GM06990 (cell line): ENCODE results near the gene DCPS.
"Not testable (repeated sequence)": the region's sequence is repeated elsewhere in the genome, so short reads cannot be mapped to it uniquely, and the experiment has no call there.

ENCODE experiments used
- DNase-seq: peaks from one replicate; pipeline ENCODE4 v3.0.0-alpha.2; 2011; ENCODE audit not compliant: insufficient read length; ENCODE audit errors: extremely low read depth
- H3K27me3 ChIP-seq: replicated peaks from 2 replicates; pipeline ENCODE4 v1.6.0; 2011; ENCODE audit warnings: low read length; ENCODE audit not compliant: control insufficient read depth, insufficient read depth
- H3K36me3 ChIP-seq: 2 replicates; pipeline ENCODE4 v1.5.1; 2011; ENCODE audit warnings: low read length; ENCODE audit not compliant: control insufficient read depth, insufficient read depth
- H3K4me3 ChIP-seq: replicated peaks from 2 replicates; pipeline ENCODE4 v1.5.1; 2011; ENCODE audit warnings: low read depth, mild to moderate bottlenecking, control low read depth, low read length
- TF ChIP-seq, protein P1 (sequence below): IDR thresholded peaks from 2 replicates; pipeline ENCODE4 v1.5.1; 2011; ENCODE audit warnings: low read length, control low read depth, mild to moderate bottlenecking, inconsistent platforms; ENCODE audit not compliant: insufficient read depth, poor library complexity, severe bottlenecking

Gene DCPS

GRCh38 chr11:126344141-126345080 is 40.6 kb downstream of the DCPS start:
- no peak overlapping the region for H3K4me3 ChIP-seq
- DNase-seq, result no peak
- no peaks in the 10 kb centered on the region for H3K27me3 ChIP-seq
- peaks cover 36% of the 10 kb centered on the region for H3K36me3 ChIP-seq
- TF ChIP-seq, protein P1, sequence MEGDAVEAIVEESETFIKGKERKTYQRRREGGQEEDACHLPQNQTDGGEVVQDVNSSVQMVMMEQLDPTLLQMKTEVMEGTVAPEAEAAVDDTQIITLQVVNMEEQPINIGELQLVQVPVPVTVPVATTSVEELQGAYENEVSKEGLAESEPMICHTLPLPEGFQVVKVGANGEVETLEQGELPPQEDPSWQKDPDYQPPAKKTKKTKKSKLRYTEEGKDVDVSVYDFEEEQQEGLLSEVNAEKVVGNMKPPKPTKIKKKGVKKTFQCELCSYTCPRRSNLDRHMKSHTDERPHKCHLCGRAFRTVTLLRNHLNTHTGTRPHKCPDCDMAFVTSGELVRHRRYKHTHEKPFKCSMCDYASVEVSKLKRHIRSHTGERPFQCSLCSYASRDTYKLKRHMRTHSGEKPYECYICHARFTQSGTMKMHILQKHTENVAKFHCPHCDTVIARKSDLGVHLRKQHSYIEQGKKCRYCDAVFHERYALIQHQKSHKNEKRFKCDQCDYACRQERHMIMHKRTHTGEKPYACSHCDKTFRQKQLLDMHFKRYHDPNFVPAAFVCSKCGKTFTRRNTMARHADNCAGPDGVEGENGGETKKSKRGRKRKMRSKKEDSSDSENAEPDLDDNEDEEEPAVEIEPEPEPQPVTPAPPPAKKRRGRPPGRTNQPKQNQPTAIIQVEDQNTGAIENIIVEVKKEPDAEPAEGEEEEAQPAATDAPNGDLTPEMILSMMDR, result no peak

GRCh38 chr11:126345283-126345682 is 41.4 kb downstream of the DCPS start:
- DNase-seq, result no peak
- peaks cover 32% of the 10 kb centered on the region for H3K36me3 ChIP-seq
- no peak overlapping the region for H3K4me3 ChIP-seq
- H3K27me3 ChIP-seq, result no peaks in the 10 kb centered on the region
- TF ChIP-seq, protein P1, result no peak

GRCh38 chr11:126345759-126346585 is 42.1 kb downstream of the DCPS start:
- DNase-seq, result no peak
- no peaks in the 10 kb centered on the region for H3K27me3 ChIP-seq
- TF ChIP-seq, protein P1, result no peak
- H3K4me3 ChIP-seq, result no peak overlapping the region
- peaks cover 31% of the 10 kb centered on the region for H3K36me3 ChIP-seq

- TF ChIP-seq, protein P1, result no peak
- Histone ChIP-seq H3K4me3 (no peak overlapping the region), H3K27me3 (no peaks in the 10 kb centered on the region), H3K36me3 (peaks cover 31% of the 10 kb centered on the region)
- DNase-seq, result no peak
Measured at GRCh38 chr11:126346586-126346940, 42.7 kb downstream of the DCPS start.

GRCh38 chr11:126346946-126347345 is 43.1 kb downstream of the DCPS start:
- H3K4me3 ChIP-seq, result not testable (repeated sequence)

More at GRCh38 chr11:126346946-126347345, 43.1 kb downstream of the DCPS start:
- H3K27me3 ChIP-seq, DNase-seq: not testable (repeated sequence)
- peaks cover 30% of the 10 kb centered on the region for H3K36me3 ChIP-seq
